Right renal pelvis (tissue), 4 donors: ENCODE measurements around the gene FADS3. TPM values are rescaled to one million over a fixed set of nuclear protein-coding genes. Genes with fewer than 3 reads are reported as not detected.

ENCODE experiments used
- DNase-seq, 4 donors: peaks; one replicate each; pipeline ENCODE4 v3.0.0-alpha.2; 2013; ENCODE audit warnings: low read depth in 4 of 4, low spot score in 3 of 4, missing footprints in 1 of 4
- polyA plus RNA-seq, 4 donors: library from polyadenylated mRNA; unstranded; fragments of 120-200 nt; gene quantifications; one replicate each; pipeline ENCODE4 v1.2.1, GENCODE V29; 2013; ENCODE audit not compliant: insufficient read length in 4 of 4

FADS3 gene
- polyA plus RNA-seq: 10 to 100 TPM; 15.8 to 20.6 (median 18.3) TPM

GRCh38 chr11:61891331-61892084, at the start of gene FADS3:
TSS of gene FADS3 (minus strand) at chr11:61891545. CDS start at chr11:61891381, 164 bp downstream.
- peak in 2 of 4 donors; percentile 47 to 57 for DNase-seq

DNA sequence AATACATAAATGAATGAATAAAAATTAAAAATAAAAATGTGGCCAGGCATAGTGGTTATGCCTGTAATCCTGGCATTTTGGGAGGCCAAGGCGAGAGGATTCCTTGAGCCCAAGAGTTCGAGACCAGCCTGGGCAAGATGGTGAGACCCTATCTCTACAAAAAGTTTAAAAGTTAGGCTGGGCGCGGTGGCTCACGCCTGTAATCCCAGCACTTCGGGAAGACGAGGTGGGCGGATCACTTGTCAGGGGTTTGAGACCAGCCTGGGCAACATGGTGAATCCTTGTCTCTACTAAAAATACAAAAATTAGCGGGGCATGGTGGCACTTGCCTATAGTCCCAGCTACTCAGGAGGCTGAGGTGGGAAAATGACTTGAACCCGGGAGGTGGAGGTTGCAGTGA, 49.1 kb upstream of the FADS3 start:
- DNase-seq: no peak

DNA sequence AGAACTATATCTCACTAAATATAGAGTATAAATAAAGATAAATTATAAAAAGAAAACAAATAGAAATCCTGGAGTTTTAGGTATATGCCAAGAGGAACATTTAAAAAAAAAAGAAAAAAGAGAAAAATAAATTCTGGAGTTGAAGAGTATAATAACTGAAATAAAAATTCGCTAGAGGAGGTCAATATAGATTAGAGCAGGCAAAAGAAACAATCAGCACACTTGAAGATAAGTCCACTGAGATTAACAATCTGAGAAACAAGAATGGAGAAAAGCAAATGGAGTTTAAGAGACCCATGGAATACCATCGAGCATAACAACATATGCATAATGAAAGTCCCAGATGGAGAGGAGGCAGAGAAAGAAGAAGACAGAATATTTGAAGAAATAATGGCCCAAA, 44.5 kb upstream of the FADS3 start:
- no peak for DNase-seq

- no peak for DNase-seq
These were observed 39.6 kb upstream of the FADS3 start for GRCh38 chr11:61930933-61931332.

- DNase-seq: no peak
These were observed 37.3 kb upstream of the FADS3 start for GRCh38 chr11:61928606-61929005.

GRCh38 chr11:61927501-61927900, 36.2 kb upstream of the FADS3 start:
- no peak for DNase-seq

DNA sequence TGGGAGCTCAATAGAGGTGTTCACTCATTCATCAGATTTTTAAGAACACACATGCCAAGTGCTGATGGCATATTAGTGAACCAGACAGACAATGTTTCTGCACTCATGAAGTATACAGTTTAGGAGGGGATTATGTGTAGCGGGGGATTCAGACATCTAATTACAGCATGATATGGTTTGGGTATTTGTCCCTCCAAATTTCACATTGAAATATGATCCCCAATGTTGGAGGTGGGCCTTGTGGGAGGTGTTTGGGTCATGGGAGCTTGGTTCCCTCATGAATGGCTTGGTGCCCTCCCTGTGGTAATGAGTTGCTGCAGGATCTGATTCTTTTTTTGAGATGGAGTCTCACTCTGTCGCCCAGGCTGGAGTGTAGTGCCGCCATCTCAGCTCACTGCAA, 34.9 kb upstream of the FADS3 start:
- no peak for DNase-seq

DNA sequence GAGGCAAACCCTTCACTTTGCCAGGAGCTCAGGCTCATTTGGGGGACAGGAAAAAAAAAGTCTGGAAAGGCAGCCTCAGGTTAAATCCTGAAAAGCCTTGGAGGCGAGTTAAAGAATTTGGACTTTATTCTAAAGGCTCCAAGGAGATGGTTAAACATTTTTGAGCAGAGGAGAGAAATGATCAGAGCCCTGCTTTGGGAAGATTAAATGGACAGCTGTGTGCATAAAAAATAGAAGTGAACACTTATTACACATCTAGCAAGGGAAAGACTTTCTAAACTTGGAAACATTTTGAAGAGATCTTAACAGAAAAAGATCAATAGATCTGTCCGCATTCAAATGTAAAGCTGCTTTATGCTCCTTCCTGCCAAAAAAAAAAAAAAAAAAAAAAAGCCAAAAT, 34.4 kb upstream of the FADS3 start:
- DNase-seq: no peak

DNA sequence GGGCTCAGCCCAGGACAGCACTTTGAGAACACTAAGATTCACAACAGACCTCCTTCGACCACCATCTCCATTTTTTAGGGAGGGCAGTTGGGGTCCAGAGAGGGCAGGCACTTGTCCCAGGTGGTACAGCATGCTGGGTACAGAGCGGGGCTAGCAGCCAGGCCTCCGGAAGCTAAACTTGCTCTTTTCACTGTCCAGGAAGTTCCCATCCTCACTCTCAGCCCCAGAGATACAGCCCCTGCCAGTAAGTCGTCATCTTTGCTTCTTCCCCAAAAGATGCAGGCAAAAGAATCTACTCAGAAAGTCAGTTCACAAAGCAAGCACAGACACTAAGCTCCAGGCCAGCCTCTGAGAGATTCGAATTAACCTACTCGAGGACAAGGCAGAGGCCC, 32.7 kb upstream of the FADS3 start:
- DNase-seq: no peak

GRCh38 chr11:61923166-61924063, 32.1 kb upstream of the FADS3 start:
- DNase-seq: peak in 3 of 4 donors; percentile 63 to 80 (median 72)

- peak in 2 of 4 donors; percentile 44 to 47 for DNase-seq
These were observed 31.2 kb upstream of the FADS3 start for GRCh38 chr11:61922539-61922938.

DNA sequence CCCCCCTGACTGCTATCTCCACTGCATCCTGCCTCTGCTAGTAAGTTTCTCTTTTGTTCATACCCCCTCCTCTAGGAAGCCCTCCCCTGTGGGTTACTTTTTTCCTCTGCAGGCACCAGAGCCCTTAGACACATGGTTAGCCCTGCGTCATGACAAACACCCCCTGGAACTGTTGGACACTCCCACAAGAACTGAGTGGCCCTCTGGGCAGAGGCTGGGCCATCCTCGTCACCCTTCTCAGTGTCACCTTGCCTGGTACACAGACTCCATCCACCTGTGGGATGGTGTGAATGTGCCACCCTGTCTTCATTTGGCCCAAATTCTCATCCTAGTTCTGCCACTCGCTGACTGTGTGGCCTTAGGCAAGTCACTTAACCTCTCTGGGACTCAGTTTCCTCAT, 30.1 kb upstream of the FADS3 start:
- DNase-seq: no peak

GRCh38 chr11:61919705-61920631, 28.6 kb upstream of the FADS3 start:
- no peak for DNase-seq

GRCh38 chr11:61918938-61919704, 27.8 kb upstream of the FADS3 start:
- no peak for DNase-seq

DNA sequence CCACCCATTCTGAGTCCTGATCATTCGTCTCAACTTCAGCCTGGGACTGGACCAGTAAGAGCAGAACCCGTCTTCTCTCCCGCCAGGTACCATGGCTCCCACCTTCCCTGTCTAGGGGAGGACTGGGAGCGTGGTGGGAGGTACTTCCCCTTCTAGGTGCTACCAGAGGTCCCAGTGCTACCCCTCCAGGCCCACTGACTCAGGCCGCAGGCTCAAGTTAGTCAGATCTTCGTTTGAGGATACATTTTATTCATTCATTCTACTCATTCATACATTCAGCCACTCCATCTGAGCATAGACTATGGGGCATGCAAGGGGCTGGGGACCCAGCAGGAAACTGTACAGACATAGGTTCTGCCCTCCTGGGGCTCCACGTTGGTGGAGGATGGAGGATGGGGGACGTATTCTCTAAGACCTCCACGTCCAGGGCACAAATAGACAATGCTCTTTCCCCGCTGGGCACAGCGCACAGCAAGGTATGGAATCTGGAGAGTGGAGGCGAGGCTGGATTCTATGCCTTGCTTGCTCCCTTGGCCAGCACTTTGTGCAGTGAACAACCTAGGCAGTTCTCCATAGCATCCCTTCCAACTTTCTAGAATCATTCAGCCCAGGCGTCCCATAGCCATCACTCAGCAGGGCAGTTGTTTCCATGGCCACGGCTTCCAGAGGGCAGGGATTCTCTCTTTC, 27.0 kb upstream of the FADS3 start:
- no peak for DNase-seq

DNA sequence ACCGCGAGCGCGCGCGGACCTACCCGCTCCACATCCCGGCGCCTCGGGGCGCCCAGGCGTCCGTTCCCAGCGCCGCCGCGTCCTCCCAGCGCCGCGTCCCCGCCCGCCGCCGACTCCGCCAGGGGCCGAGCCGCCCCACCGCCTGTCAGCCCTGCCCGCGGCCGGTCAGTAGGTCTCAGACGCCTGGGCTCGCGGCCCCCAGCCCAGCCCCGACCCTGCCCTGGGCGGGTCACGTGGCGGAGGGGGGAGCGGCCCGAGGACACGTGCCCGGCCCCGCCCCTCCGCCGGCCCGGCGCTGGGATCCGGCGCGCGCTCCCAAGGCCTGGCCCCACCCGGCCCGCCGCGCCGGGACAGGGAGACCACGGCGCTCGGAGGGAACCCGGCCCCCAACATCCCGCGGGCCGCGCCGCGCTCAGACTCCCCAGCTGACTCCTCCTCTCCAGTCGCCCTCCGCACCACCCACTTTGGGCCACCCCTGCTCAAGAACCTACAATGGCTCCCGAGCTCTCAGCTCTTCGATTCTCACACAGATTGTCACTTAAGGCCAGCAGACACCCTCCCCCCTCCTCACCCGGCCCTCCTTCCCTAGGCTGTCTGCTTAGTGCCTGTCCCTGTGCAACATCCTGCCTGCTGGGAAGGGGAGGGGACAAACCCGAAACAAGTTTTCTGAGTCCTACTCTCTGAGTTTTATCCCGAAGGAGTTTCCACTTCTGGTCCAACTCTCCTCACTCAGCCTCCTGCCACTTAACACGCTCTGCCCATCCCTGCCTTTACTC, 26.2 kb upstream of the FADS3 start, which contains the start of gene RAB3IL1:
Gene RAB3IL1 (minus strand): TSS at position 233 of the 776 bp plus-strand sequence. CDS start 199 bp downstream, at position 34.
- DNase-seq: peak in 1 of 4 donors; percentile 49

DNA sequence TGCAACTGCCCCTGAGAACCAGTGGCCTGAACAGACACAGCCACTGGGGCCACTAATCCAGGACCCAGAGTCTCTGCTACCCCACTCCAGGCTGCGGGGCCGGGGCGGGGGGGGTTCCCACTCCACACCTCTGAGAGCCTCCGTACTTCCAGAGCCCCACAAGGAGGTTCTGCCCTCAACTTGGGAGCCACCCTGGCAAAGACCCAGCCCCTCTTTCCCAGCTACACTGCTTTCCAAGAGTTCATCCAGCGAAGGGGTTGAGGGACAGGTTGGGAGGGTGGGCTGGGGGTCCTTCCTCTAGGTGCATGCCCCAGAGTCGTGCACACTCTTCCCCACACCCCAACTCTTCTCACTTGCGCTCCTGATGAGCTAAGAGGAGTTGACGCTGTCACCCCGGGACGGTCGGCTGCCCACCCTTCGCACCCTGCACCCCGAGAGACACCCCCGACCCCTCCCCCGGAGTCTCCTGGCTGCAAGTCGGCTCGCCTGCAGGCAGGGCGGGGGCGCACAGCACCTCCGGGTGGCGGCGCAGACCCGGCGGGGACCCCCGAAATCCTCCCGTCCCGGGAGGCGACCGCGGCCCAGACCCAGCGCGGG, 25.5 kb upstream of the FADS3 start:
- no peak for DNase-seq
